ENCODE data around the gene FBXO36.

- TF ChIP-seq CTCF (IDR thresholded peaks at IDR 0.05) (no peak), POLR2A (IDR thresholded peaks at IDR 0.05) (no peak)
Observed at GRCh38 chr2:229909090-229909489, 13.2 kb upstream of the FBXO36 start.

Data from sigmoid colon (tissue), 3 donors.